Lung (tissue), 12 donors: Measurements from ENCODE around the gene MLLT3. TPM values are rescaled to one million over a fixed set of nuclear protein-coding genes. Genes with fewer than 3 reads are reported as not detected.

ENCODE experiments used
- ATAC-seq: fragments of 200-7000 bp; cut with Tn5 transposase; one replicate; pipeline ENCODE4 v1.9.1; 2020; ENCODE audit warnings: moderate number of reproducible peaks; ENCODE audit not compliant: insufficient read depth, low FRiP score
- DNase-seq, 3 donors: peaks; one replicate each; pipeline ENCODE4 v3.0.0-alpha.2; 2013 to 2017
- H3K27ac ChIP-seq, 2 donors: one replicate each; pipeline ENCODE4 v1.5.1; 2013; ENCODE audit warnings: mild to moderate bottlenecking in 2 of 2, moderate library complexity in 2 of 2, control low read depth in 1 of 2, inconsistent platforms in 1 of 2, low read depth in 1 of 2, low read length in 1 of 2
- H3K27me3 ChIP-seq, 3 donors: one replicate each; pipeline ENCODE4 v1.5.1; 2013; ENCODE audit warnings: low read length in 2 of 3; ENCODE audit not compliant: control insufficient read depth in 3 of 3, insufficient read depth in 3 of 3
- H3K36me3 ChIP-seq, 4 donors: one replicate each; pipeline ENCODE4 v1.5.1; 2013; ENCODE audit warnings: low read length in 4 of 4, mild to moderate bottlenecking in 1 of 4, moderate library complexity in 1 of 4; ENCODE audit not compliant: control insufficient read depth in 4 of 4, insufficient read depth in 4 of 4
- H3K4me1 ChIP-seq, 5 donors: one replicate each; pipeline ENCODE4 v1.5.1; 2013; ENCODE audit warnings: low read length in 5 of 5, mild to moderate bottlenecking in 2 of 5, moderate library complexity in 1 of 5; ENCODE audit not compliant: control insufficient read depth in 5 of 5, insufficient read depth in 5 of 5
- H3K4me3 ChIP-seq: one replicate; pipeline ENCODE4 v1.5.1; 2013; ENCODE audit warnings: mild to moderate bottlenecking, control low read depth, moderate library complexity
- H3K9ac ChIP-seq, 2 donors: one replicate each; pipeline ENCODE4 v1.5.1; 2013; ENCODE audit warnings: low read length in 2 of 2, control low read depth in 1 of 2; ENCODE audit not compliant: insufficient read depth in 1 of 2
- H3K9me3 ChIP-seq, 4 donors: one replicate each; pipeline ENCODE4 v1.5.1; 2013; ENCODE audit warnings: low read length in 3 of 4, mild to moderate bottlenecking in 1 of 4, moderate library complexity in 1 of 4; ENCODE audit not compliant: control insufficient read depth in 4 of 4, insufficient read depth in 3 of 4
- WGBS, 2 donors: extraction: QIAGEN DNeasy Blood & Tissue Kit; methylation state at CpG; one replicate each; pipeline ENCODE4 v1.1.7; 2013; 5-methylcytosine and 5-hydroxymethylcytosine counted together
- polyA plus RNA-seq, 2 donors: library from polyadenylated mRNA; stranded (reverse); fragments of 200-250 nt; gene quantifications; one replicate each; pipeline ENCODE4 v1.2.1, GENCODE V29; 2013
- total RNA-seq, 2 donors: library from RNA; depleted of rRNA in 1 of 2; stranded (reverse); fragments of >200 nt in 1 of 2; gene quantifications; one replicate each; pipeline ENCODE4 v1.2.1, GENCODE V29; 2014 to 2021
- TF ChIP-seq, protein P1 (sequence below): IDR thresholded peaks from 2 replicates; pipeline ENCODE4 v1.5.1; 2012; ENCODE audit warnings: mild to moderate bottlenecking; ENCODE audit errors: control extremely low read depth, extremely low read depth
- donor health status: control.
- donor health status: control.
- donor health status: Bipolar disorder and iron deficiency.
- donor health status: healthy.
- donor health status: DM: yes; HTN: yes; CAD: no.

The MLLT3 gene
- total and polyA plus RNA-seq, 4 donors: 7.1 to 43.1 (median 13.7) TPM

DNA sequence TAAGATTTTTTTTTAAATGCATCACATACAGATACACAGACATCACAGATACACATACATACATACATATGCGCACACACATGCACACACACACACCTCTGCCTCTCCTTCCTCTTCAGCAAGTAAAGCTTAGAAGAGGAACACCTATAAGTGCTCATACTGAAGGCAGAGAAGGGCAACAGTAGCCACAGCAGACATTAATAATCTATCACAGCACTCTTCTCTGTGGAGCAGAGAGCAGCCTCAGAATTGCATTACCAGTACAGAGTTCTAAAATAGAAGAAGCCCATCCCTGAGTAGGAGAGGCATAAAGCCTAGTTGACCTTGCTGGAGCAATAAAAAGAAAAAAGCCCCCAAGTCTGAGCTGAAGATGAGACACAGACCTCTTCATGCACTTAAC lies 110.6 kb downstream of the MLLT3 start:
- DNase-seq (no peak), ATAC-seq (no peak)
- Histone ChIP-seq H3K9ac (no peak overlapping the region), H3K4me3 (no peak overlapping the region), H3K27ac (no peak overlapping the region), H3K36me3 (no peaks in the 10 kb centered on the region), H3K4me1 (peaks cover 0 to 31% (median 4%) of the 10 kb centered on the region in 5 donors), H3K27me3 (no peaks in the 10 kb centered on the region), H3K9me3 (no peaks in the 10 kb centered on the region)
- 90 to 96% methylated on average over 1 of the region's 1 CpG for WGBS, 2 donors
- TF ChIP-seq, protein P1, sequence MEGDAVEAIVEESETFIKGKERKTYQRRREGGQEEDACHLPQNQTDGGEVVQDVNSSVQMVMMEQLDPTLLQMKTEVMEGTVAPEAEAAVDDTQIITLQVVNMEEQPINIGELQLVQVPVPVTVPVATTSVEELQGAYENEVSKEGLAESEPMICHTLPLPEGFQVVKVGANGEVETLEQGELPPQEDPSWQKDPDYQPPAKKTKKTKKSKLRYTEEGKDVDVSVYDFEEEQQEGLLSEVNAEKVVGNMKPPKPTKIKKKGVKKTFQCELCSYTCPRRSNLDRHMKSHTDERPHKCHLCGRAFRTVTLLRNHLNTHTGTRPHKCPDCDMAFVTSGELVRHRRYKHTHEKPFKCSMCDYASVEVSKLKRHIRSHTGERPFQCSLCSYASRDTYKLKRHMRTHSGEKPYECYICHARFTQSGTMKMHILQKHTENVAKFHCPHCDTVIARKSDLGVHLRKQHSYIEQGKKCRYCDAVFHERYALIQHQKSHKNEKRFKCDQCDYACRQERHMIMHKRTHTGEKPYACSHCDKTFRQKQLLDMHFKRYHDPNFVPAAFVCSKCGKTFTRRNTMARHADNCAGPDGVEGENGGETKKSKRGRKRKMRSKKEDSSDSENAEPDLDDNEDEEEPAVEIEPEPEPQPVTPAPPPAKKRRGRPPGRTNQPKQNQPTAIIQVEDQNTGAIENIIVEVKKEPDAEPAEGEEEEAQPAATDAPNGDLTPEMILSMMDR: no peak

DNA sequence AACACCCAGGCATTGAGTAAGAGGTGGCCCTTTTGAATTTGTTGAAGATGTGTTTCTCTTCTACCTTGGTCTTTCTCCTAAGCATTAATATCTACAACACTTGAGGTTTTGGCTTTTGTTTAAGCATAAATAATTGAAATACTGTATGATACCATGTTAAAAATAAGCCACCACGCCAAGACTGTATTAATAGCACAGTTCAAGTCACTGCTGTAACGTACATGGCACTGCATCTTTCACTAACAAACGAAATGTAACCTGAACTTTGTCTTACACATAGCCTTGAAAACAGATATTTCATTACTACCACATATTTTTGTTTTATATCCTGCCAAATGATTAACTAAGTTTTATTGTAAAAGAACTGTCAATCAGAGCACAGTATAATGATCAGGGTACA lies 112.8 kb downstream of the MLLT3 start:
- no peak overlapping the region for H3K27ac ChIP-seq
- ATAC-seq (no peak), DNase-seq (no peak)
- WGBS, 2 donors: 96 to 99% methylated on average over 3 of the region's 3 CpGs
- H3K9ac ChIP-seq: no peak overlapping the region
- H3K36me3 ChIP-seq: no peaks in the 10 kb centered on the region
- TF ChIP-seq, protein P1: no peak
- H3K27me3 ChIP-seq: no peaks in the 10 kb centered on the region
- H3K9me3 ChIP-seq: no peaks in the 10 kb centered on the region
- peaks cover 0 to 17% (median 5%) of the 10 kb centered on the region in 5 donors for H3K4me1 ChIP-seq
- H3K4me3 ChIP-seq: no peak overlapping the region

DNA sequence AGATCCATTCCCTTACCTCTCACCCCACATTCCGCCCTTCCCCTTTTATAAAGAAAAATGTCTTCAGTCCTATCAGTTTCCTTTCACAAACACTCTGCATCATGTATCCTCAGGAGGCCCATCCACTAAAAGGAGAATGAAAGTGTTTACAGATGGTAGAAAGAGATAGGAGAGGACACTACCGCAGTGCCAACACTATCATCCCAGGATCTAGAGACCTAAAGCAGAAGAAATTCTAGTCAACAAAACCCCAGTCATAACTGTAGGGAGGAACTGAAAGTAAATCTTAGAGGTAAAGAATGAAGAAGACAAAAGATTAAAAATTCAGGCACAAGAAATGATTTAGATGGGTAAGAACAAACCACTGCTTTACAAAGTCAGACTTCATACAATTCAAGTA lies 114.1 kb downstream of the MLLT3 start:
- H3K4me3 ChIP-seq: no peak overlapping the region
- no peaks in the 10 kb centered on the region for H3K36me3 ChIP-seq
- 50 to 57% methylated on average over 2 of the region's 2 CpGs for WGBS, 2 donors
- no peaks in the 10 kb centered on the region for H3K9me3 ChIP-seq
- no peak overlapping the region for H3K9ac ChIP-seq
- no peak for ATAC-seq
- no peak overlapping the region for H3K27ac ChIP-seq
- no peaks in the 10 kb centered on the region for H3K27me3 ChIP-seq
- DNase-seq: no peak
- peaks cover 0 to 17% (median 5%) of the 10 kb centered on the region in 5 donors for H3K4me1 ChIP-seq
- TF ChIP-seq, protein P1: no peak

DNA sequence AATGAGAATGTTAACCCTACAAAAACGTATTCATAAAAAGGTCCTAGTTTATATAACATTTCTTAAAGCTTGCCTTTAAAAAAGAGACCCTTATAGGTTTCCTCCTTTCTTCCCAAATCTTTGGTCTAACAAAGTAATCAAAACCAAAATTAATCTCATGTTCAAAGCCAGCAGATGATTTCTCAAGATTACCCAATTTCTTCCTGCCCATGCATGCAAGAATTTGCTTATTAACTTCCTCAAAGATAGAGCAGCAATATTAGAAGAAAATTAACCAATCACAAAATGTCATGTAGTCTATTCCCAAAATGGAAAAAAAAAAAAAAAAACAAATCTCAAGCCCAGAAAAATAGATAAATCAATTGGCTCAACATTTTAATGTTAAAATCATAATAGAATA lies 114.9 kb downstream of the MLLT3 start:
- WGBS, 2 donors: 0 to 20% methylated on average over 1 of the region's 1 CpG
- no peak overlapping the region for H3K9ac ChIP-seq
- TF ChIP-seq, protein P1: no peak
- DNase-seq (no peak), ATAC-seq (no peak)
- peaks cover 0 to 13% (median 4%) of the 10 kb centered on the region in 5 donors for H3K4me1 ChIP-seq
- H3K36me3 ChIP-seq: no peaks in the 10 kb centered on the region
- H3K27ac ChIP-seq: no peak overlapping the region
- no peaks in the 10 kb centered on the region for H3K27me3 ChIP-seq
- H3K9me3 ChIP-seq: no peaks in the 10 kb centered on the region
- no peak overlapping the region for H3K4me3 ChIP-seq
